SK-N-MC (cell line): Measurements from ENCODE around the gene STMND1.

Experiments
- DNase-seq: peaks from one replicate; pipeline ENCODE4 v3.0.0-alpha.2; 2011; ENCODE audit warnings: low read depth, low spot score
- H3K27ac ChIP-seq: fragments of 200-600 bp; sonication (generic); 2 replicates; pipeline ENCODE4 v1.5.1; 2016; ENCODE audit warnings: mixed run types
- H3K36me3 ChIP-seq: fragments of 200-600 bp; sonication (generic); 2 replicates; pipeline ENCODE4 v1.6.1; 2017; ENCODE audit warnings: antibody characterized with exemption, low read length, mixed read lengths; ENCODE audit not compliant: insufficient read depth
- H3K4me3 ChIP-seq: fragments of 200-600 bp; sonication (generic); 2 replicates; pipeline ENCODE4 v1.5.1; 2016
- H3K9ac ChIP-seq: fragments of 200-600 bp; sonication (generic); 2 replicates; pipeline ENCODE4 v1.8.0; 2017; ENCODE audit warnings: mixed run types, mixed read lengths; ENCODE audit not compliant: insufficient read length
- H3K9me3 ChIP-seq: fragments of 200-600 bp; sonication (generic); 2 replicates; pipeline ENCODE4 v1.6.1; 2017; ENCODE audit warnings: low read depth, mild to moderate bottlenecking, antibody characterized with exemption, low read length, moderate library complexity, mixed read lengths
- EZH2 ChIP-seq: fragments of 200-600 bp; sonication (generic); IDR thresholded peaks from one replicate; pipeline ENCODE4 v1.6.1; 2017; ENCODE audit warnings: antibody characterized with exemption
- FOXP2 ChIP-seq: optimal IDR thresholded peaks from 2 replicates; pipeline ENCODE3; 2011; ENCODE audit warnings: mild to moderate bottlenecking, moderate library complexity; ENCODE audit not compliant: insufficient read depth; ENCODE audit errors: extremely low read length, control extremely low read depth
- POLR2AphosphoS5 ChIP-seq: IDR thresholded peaks from 2 replicates; pipeline ENCODE4 v1.6.1; 2012; ENCODE audit warnings: mild to moderate bottlenecking, low read depth, low read length, borderline replicate concordance

The STMND1 gene

DNA sequence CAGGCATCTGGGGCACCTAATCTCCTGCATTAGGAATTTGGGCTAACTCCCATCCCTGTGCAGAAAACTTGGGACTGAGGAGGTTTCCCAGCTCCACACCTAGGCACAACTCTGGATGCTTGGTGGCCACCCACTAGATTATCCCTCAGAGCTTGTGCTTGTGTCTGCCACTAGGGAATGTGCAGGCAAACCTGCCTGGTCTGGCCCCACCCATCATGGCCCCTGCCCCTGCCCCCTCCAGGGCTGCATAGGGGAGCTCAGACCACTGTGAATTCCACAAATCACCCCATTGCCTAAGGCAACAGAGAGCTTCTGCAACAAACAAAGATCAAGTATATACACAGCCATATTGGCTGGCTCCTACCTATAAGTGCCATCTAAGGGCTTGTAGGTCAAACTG lies 31.1 kb downstream of the STMND1 start:
- Histone ChIP-seq H3K9ac (no peak overlapping the region), H3K4me3 (no peak overlapping the region), H3K27ac (no peak overlapping the region), H3K36me3 (no peaks in the 10 kb centered on the region), H3K9me3 (no peaks in the 10 kb centered on the region)
- DNase-seq = no peak
- TF ChIP-seq POLR2AphosphoS5 = no peak
- TF ChIP-seq FOXP2 = no peak
- no peak for TF ChIP-seq EZH2

DNA sequence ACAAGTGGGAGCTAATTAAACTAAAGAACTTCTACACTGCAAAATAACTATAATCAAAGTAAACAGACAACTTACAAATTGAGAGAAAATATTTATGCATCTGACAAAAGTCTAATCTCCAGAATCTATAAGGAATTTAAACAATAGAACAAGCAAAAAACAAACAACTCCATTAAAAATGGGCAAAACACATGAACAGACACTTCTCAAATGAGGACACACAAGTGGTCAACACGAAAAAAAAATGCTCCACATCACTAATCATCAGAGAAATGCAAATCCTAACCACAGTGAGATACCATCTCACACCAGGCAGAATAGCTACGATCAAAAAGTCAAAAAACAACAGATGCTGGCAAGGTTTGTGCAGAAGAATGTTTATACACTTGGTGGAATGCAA lies 36.2 kb downstream of the STMND1 start:
- no peak for DNase-seq
- Histone ChIP-seq H3K4me3 (no peak overlapping the region), H3K36me3 (no peaks in the 10 kb centered on the region), H3K9ac (no peak overlapping the region), H3K9me3 (peaks cover 3% of the 10 kb centered on the region; the same call in 1 of the 2 replicates), H3K27ac (no peak overlapping the region)
- TF ChIP-seq FOXP2 = no peak
- TF ChIP-seq EZH2 = no peak
- TF ChIP-seq POLR2AphosphoS5 = no peak

GRCh38 chr6:17144016-17144415 lies 42.2 kb downstream of the STMND1 start:
- H3K9me3 ChIP-seq = no peaks in the 10 kb centered on the region
- TF ChIP-seq POLR2AphosphoS5 (no peak), FOXP2 (no peak), EZH2 (no peak)
- H3K27ac ChIP-seq = no peak overlapping the region
- H3K36me3 ChIP-seq = no peaks in the 10 kb centered on the region
- no peak for DNase-seq
- no peak overlapping the region for H3K4me3 ChIP-seq
- no peak overlapping the region for H3K9ac ChIP-seq

DNA sequence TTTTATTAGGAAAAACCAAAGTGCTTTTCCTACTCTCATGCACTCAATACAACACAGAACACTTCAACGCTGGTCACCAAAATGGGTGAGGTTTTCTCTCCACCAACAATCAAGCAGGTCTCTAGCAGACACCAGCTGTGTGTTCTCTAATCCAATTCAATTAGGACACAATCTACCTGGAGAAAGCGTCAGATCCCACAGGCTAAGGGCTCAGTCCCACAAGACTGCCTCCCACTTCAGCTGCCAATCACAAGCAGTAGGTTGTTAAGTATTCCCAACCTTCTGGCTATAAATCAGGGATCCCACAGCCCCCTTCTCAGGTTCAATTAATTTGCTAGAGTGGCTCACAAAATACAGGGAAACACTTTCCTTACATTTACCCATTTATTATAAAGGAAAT lies 47.7 kb downstream of the STMND1 start:
- H3K36me3 ChIP-seq = no peaks in the 10 kb centered on the region
- DNase-seq = no peak
- H3K4me3 ChIP-seq = no peak overlapping the region
- no peak overlapping the region for H3K27ac ChIP-seq
- H3K9ac ChIP-seq = no peak overlapping the region
- no peaks in the 10 kb centered on the region for H3K9me3 ChIP-seq
- TF ChIP-seq EZH2 = no peak
- TF ChIP-seq FOXP2 = no peak
- no peak for TF ChIP-seq POLR2AphosphoS5

GRCh38 chr6:17150096-17150495 lies 48.2 kb downstream of the STMND1 start:
- no peak overlapping the region for H3K4me3 ChIP-seq
- TF ChIP-seq FOXP2 (no peak), EZH2 (no peak), POLR2AphosphoS5 (no peak)
- no peaks in the 10 kb centered on the region for H3K36me3 ChIP-seq
- DNase-seq = no peak
- no peaks in the 10 kb centered on the region for H3K9me3 ChIP-seq
- H3K9ac ChIP-seq = no peak overlapping the region
- H3K27ac ChIP-seq = no peak overlapping the region

DNA sequence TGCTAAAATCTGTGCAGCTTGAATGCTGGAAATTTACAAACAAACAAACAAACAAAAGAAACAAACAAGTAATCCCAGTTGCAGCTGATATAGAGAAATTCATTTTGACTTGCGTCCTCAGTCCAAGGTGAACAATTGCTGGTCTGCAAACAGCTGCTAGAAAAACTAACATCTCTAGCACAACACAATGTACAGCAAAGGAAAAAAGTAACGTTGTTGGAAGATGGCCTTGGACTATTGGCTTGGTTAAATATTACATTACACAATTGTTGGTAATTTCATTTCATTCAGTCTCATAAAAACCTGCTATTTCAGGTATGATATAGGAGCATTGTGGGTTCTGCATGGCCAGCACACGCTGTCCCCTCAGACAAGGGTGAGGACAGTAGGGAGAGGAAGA lies 50.0 kb downstream of the STMND1 start:
- Histone ChIP-seq H3K9ac (no peak overlapping the region), H3K36me3 (no peaks in the 10 kb centered on the region), H3K4me3 (no peak overlapping the region), H3K27ac (no peak overlapping the region), H3K9me3 (no peaks in the 10 kb centered on the region)
- TF ChIP-seq EZH2 (no peak), FOXP2 (no peak), POLR2AphosphoS5 (no peak)
- DNase-seq = no peak

GRCh38 chr6:17152703-17153102 lies 50.9 kb downstream of the STMND1 start:
- H3K36me3 ChIP-seq = no peaks in the 10 kb centered on the region
- no peak overlapping the region for H3K27ac ChIP-seq
- H3K9me3 ChIP-seq = no peaks in the 10 kb centered on the region
- H3K9ac ChIP-seq = no peak overlapping the region
- TF ChIP-seq POLR2AphosphoS5 (no peak), EZH2 (no peak), FOXP2 (no peak)
- H3K4me3 ChIP-seq = no peak overlapping the region
- DNase-seq = no peak

GRCh38 chr6:17156112-17156921 lies 54.5 kb downstream of the STMND1 start:
- TF ChIP-seq POLR2AphosphoS5 (no peak), EZH2 (no peak), FOXP2 (no peak)
- DNase-seq = peak; percentile 88
- no peak overlapping the region for H3K4me3 ChIP-seq
- H3K27ac ChIP-seq = no peak overlapping the region
- no peaks in the 10 kb centered on the region for H3K36me3 ChIP-seq
- no peak overlapping the region for H3K9ac ChIP-seq
- no peaks in the 10 kb centered on the region for H3K9me3 ChIP-seq

GRCh38 chr6:17156966-17157365 lies 55.1 kb downstream of the STMND1 start:
- H3K9ac ChIP-seq = no peak overlapping the region
- no peaks in the 10 kb centered on the region for H3K9me3 ChIP-seq
- H3K27ac ChIP-seq = no peak overlapping the region
- H3K36me3 ChIP-seq = no peaks in the 10 kb centered on the region
- no peak for DNase-seq
- H3K4me3 ChIP-seq = no peak overlapping the region
- TF ChIP-seq EZH2 (no peak), FOXP2 (no peak), POLR2AphosphoS5 (no peak)
